ENCODE data around the gene EMP2.
"Not testable (repeated sequence)": the region's sequence is repeated elsewhere in the genome, so short reads cannot be mapped to it uniquely, and the experiment has no call there.

Gene EMP2

GRCh38 chr16:10547708-10548107 is 32.7 kb downstream of the EMP2 start:
- no peak for DNase-seq

- no peak for DNase-seq
These were observed 37.0 kb downstream of the EMP2 start for GRCh38 chr16:10543231-10543977.

- no peak for DNase-seq
These were observed 39.0 kb downstream of the EMP2 start for GRCh38 chr16:10541366-10541765.

- DNase-seq, result no peak
These were observed 40.6 kb downstream of the EMP2 start for GRCh38 chr16:10539793-10540192.

DNA sequence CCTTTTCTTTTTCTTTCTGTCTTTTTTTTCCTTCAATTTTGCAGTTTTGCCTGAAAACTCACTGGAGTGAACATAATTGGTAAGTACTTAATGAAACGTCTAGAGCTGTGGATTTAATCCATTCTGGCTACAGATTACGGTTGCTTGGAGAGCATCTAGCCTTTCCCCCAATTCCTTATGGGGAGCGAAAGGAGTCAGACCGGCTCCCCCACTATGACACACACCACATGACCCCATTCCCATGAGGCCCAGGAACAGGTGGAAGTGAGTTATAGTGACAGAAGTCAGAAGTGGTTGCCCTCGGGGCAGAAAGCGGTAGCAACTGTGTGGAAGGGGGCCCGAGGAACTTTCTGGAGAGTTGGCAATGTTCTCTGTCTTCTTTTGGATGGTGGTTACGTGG is 41.2 kb downstream of the EMP2 start:
- no peak for DNase-seq

DNA sequence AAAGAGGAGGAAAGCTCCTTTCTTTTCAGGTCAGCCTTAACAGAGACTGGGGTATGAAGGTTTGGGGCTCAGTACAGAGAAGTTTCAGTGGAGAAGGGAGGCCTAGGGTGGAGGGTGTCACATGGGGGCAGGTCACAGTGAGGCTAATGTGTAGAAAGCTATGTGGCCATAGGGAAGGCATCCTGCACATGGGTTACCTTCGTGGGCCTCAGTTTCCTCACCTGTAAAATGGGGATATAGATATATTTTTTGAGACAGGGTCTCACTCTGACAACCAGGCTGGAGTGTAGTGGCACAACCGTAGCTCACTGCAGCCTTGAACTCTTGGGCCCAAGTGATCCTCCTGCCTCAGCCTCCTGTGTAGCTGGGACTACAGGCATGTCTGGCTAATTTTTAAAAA is 41.8 kb downstream of the EMP2 start:
- DNase-seq, result no peak

GRCh38 chr16:10537946-10538345 is 42.5 kb downstream of the EMP2 start:
- no peak for DNase-seq

DNA sequence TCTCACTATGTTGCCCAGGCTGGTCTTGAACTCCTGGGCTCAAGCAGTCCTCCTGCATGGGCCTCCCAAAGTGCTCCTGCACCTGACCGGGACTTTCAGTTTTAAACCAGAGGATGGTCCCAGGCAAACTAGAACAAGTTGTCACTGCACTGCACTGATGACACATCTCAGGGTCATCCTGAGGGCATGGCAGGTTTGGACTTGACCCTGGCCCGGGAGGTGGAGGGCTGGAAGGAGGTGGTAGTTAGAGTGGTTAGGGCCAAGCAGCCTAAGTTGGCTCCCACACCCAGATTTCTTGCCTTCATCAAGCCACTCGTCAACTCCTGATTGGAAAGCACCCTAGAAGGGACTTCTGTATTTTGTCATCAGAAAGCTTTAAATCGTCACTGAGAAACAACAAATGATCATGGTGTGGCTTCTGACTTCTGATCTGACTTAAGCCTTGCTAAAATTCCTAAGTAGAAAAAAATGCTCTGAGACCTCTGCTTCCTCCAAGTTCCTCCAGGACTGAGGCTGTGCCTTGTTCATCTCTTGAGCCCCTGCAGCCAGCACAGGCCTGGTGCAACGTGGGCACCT is 43.5 kb downstream of the EMP2 start:
- DNase-seq, result no peak

DNA sequence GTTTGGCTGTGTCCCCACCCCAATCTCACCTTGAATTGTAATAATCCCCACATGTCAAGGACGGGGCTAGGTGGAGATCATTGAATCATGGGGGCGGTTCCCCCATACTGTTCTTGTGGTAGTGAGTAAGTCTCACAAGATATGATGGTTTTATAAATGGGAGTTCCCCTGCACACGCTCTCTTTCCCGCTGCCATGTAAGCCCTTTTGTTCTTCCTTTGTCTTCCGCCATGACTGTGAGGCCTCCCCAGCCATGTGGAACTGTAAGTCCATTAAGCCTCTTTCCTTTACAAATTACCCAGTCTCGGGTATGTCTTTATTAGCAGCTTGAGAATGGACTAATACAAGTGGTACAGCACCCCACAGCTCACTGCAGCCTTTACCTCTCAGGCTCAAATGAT is 44.1 kb downstream of the EMP2 start:
- not testable (repeated sequence) for DNase-seq

GRCh38 chr16:10535461-10535860 is 44.9 kb downstream of the EMP2 start:
- DNase-seq, result no peak

- no peak for DNase-seq
These were observed 45.6 kb downstream of the EMP2 start for GRCh38 chr16:10534748-10535147.

DNA sequence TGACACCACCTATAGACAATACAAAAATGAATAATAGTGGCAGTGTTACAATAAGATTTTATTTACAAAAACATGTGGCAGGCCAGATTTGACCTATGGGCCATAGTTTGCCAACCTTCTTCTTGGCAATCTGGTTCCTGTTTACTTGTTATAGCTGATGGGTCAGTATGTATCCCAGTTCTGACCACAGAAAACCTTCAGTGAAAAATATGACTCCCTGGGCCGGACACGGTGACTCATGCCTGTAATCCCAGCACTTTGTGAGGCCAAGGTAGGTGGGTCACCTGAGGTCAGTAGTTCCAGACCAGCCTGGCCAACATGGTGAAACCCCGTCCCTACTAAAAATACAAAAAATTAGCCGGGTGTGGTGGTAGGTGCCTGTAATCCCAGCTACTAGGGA is 46.8 kb downstream of the EMP2 start:
- not testable (repeated sequence) for DNase-seq

DNA sequence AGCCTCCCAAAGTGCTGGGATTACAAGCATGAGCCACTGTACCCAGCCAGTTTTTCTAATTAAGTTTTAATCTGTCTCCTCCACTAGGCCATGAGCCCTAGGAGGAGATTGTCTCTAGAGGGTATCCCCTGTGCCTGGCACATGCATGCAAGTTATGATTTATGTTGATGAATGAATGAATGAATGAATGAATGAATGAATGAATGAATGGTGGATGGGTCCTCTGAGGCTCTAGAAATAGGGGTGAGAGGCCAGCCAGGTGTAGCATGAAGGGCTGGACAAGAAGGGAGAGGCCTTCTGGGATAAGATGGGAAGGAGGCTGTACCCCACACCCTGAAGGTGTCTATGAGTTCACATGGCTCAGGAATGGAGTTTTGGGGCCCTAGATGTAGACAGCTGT is 48.8 kb downstream of the EMP2 start:
- DNase-seq, result no peak

GRCh38 chr16:10530685-10531084 is 49.7 kb downstream of the EMP2 start:
- no peak for DNase-seq

DNA sequence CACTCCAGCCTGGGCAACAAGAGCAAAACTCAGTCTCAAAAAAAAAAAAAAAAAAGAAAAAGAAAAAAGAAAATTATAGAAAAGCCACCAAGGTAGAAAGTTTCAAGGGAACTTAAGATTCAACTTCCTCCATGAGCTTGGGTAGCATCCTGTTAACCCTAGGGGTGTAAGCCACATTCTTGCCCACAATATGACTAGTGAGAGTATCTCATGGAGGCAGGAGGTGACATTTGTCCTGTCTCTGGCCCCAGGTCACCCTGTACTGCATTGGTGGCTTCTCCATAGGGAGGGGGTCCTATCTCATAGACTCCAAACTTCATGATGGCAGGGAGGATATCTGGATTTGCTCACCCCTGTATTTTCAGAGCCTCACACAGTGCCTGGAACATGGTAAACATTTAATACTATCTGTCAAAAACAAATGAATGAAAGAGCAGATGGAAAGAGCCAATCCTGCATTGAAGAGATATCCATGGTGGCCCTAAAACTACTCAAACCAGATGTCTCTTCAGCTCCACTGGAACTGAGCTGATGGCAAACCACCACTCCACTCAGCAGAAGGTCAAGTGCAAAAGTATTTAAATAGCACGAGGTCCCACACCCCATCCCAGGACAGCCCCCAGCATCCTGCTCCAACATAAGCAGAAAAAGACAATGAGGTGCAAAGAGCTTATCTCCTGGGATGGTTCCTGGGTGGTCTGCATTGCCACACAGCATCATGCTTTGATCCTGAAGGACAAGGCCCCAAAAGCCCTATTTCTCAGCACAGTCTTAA is 50.3 kb downstream of the EMP2 start:
- DNase-seq, result no peak

- DNase-seq, result no peak
These were observed 51.8 kb downstream of the EMP2 start for GRCh38 chr16:10528635-10529034.

DNA sequence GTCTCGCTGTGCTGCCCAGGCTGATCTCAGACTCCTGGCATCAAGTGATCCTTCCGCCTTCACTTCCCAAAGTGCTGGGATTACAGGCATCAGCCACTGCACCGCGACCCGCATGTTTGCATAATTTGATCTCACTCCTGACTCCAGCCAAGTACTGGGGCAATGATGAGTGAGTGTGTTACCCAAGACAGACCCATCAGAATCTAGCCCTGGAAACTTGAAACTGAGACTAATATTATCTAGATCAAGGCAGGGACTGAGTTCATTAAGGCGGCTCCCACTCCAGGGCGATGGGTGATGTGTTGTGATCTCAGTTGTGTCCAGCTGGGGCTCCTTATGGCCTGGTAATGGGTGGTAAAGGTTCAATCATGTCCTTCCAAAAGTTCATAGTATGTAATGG is 53.4 kb downstream of the EMP2 start:
- no peak for DNase-seq

- no peak for DNase-seq
These were observed 55.1 kb downstream of the EMP2 start for GRCh38 chr16:10525214-10525825.

DNA sequence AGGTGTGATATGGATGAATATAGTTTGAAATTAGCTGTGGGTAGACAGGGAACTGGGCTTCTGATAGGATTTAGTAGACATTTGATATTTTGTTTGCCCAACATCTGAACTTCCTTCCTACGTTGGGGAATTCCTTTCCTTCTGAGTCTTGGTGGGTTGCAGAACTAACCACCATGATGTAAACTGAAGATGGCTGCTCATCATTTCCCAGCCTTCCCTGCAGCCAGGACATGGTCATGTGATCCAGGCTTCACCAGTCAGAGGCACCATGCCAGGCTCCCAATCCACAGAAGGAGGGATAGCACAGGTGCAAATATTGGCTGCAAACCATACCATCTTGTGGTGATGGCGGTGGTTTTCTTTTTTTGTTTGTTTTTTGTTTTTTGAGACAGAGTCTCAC is 57.4 kb downstream of the EMP2 start:
- DNase-seq, result no peak

GRCh38 chr16:10521681-10522274 is 58.6 kb downstream of the EMP2 start:
- DNase-seq, result peak; percentile 26

GRCh38 chr16:10520869-10521578 is 59.4 kb downstream of the EMP2 start:
- no peak for DNase-seq

Data from KG1 (cell line).